Measurements from ENCODE around the gene DIPK1B.

DIPK1B gene

GRCh38 chr9:136673088-136673974, 39.0 kb upstream of the DIPK1B start:
- DNase-seq (ENCODE audit: low spot score) = no peak

DNA sequence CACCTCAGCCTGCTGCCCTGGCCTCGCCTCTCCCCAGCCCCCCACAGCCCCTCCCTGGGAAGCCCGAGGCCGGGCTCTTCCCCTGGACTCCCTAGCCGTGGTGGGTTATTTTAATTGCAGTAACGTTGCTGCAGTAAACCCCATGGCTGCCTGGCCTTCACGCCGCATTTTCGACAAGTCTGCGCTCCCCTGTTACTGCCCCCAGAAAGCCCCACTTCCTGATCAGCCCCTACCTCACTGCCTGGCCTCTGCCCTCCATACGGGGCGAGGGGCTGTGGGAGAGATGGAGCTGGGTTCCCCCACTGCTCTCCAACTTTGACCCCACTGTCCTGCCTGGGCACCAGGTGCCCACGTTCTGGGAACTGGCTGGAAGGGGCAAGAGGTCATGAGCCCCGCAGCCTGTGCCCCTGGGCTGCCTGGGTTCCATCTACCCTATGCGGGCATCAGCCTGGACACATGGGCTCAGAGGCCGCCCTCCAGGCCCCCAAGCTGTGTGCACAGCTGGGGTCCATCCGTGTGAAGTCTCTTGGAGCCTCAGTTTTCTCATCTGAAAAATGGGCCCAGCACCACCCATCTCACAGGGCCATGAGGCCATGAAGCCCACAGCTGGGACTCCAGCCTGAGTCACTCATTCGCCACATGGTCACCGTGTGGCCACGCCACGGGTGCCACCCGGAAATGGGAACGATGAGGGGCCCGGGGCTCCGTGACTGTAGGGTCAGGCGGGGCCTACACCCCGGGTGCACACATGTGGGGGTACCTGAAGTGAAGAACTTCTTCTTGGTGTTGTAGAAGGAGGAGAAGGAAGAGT, 38.2 kb upstream of the DIPK1B start:
- no peak for DNase-seq (ENCODE audit: low spot score)

DNA sequence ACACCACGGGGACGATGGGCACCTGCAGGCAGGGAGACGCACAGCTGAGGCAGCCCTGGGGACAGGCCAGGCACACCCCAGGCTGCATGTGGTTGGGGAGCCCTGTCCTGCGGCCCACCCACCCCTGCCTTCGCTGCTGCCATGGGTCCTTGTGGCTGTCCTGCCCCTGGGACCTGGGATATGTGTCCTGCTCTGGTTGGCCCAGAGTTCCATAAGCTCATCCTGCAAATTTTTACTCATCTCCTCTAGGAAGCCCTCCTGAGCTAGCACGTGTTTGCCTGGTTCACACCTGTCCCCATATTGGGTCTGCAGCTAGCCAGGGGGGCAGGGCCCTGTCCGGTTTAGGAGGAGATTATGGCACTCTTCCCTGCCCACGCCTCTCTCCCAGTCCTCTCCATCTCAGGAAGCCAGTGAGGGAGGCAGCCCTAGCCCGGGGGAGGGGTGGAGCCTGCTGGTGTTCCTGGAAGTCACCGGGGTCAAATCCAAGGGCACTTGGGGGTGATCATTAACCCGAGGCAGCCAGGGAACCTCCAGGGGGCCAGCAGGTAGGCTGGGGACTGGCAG, 37.5 kb upstream of the DIPK1B start:
- DNase-seq (ENCODE audit: low spot score) = no peak

DNA sequence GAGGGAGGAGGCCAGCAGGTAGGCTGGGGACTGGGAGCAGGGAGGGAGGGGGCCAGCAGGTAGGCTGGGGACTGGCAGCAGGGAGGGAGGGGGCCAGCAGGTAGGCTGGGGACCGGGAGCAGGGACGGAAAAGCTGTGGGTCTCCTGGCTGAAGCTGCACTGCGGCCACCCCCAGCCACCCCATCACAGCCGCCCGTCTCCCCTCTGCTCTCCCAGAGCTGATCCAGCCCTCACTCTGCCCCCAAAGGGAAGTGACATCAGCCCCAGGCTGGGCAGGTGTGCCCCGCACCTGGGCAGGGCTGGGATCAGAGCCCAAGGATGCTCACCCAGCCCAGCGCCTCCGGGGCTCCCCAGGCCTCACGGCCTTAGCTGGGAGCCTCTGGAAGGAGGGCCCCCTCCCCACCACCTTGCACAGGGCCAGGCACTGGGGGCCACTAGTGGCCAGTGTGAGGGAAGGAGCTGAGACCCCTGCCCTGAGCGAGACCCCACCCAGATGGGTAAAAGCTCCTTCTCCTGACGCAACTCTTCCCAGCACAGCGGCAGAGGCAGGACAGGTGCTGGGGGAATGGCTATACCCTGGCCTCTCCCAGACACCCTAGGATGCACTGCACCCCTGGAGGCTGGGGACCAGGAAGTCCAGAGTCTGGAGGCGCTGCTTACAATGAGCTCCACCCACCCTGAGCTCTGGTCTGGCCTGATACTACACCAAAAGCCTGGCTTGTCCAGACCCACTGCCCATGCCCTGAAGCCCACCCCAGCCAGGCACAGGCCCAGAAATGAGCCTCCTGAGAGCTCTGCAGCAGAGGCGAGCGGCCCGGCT, 36.7 kb upstream of the DIPK1B start:
- no peak for DNase-seq (ENCODE audit: low spot score)

DNA sequence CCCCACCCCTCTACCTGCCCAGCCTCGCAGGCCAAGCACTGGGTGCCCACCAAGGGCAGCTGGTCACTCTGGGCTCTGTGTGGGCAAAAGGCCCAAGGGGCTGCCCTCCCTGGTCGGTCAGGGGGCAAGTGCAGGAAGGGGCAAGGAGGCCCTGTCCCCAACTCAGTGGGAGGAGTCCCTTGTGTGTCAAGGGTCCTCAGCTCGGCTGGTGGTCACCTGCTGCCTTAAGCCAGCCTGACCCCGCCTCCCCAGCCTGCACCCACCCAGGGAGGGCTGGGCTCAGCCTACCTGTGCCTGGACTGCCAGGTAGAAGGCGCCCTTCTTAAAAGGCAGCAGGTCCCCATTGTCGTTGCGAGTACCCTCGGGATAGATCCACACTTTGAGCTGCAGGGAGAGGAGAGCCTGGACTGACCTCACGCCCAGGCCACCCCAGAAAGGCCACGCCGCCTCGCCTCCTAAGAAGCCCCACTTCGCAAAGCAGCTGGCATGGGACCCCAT, 36.0 kb upstream of the DIPK1B start:
- DNase-seq (ENCODE audit: low spot score) = no peak

DNA sequence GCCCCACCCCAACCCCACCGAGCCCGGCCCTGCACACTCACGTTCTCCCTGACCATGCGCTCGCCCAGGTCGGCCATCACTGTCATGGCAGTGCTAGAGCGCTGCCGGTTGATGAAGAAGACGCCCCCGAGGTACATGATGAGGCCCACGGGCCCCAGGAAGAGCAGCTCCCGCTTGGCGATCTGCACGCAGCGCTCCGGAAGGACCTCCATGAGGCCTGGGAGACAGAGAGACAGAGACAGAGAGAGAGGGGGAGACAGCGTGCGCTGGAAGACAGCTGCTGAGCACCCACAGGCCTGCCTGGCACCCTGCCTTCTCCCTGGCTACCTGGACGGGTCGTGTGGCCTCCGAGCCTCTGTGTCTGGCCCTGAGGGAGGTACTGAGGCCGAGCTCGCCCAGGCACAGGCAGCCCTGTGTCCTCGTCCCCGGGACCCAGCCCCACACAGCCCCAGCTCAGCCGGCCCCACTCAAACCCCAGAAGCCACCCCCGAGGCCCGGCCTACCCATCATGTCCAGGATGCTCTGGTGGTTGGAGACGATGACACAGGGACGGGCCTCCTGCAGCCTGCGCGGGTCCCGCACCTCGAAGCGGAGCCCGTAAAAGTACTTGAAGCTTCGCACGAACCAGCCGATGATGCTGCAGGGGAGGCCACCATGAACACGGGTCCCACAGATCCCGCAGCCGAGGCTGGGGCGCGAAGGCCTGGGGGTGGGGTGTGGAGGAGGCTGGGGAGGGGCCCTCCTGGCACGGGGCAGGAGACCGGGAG, 35.3 kb upstream of the DIPK1B start:
- DNase-seq (ENCODE audit: low spot score) = no peak

GRCh38 chr9:136678034-136678433, 34.3 kb upstream of the DIPK1B start:
- DNase-seq (ENCODE audit: low spot score) = no peak

DNA sequence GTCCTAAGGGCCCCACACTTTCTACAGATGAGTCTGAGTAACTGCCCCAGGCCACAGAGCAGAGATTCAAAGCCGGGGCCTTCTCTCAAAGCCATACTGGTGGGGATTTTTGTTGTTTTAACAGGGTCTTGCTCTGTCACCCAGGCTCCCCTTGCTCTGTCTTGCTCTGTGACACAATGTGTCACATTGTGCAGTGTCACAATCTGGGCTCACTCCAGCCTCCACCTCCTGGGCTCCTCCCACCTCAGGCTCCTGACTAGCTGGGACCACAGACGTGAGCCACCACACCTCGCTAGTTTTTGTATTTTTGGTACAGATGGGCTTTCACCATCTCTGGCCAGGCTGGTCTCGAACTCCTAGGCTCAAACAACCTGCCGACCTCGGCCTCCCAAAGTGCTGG, 33.7 kb upstream of the DIPK1B start:
- DNase-seq (ENCODE audit: low spot score) = no peak

DNA sequence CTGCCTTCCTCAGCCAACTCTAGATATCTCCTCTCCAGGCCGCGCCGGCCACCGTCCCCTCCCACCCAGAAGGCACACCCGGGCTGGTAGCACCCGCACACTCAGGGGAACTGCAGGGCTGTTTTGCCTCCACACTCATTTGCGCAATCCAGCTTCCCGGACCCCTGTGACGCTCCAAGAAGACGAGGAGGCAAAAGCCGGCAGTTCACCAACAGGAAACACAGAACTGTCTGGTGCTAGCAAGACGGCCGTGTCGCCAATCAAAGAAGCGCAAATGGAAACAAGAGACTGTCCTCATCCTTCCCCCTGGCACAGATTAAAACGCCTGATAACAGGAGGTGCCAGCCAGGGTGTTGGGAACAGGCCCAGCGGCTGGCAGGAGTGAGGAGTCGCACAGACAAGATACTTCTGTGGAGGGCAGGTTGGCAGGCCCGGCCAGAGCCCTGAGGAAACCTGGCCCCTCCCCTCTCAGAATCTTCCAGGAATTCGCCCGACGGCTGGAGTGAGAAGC, 32.9 kb upstream of the DIPK1B start:
- no peak for DNase-seq (ENCODE audit: low spot score)

- DNase-seq (ENCODE audit: low spot score) = no peak
These were observed 31.3 kb upstream of the DIPK1B start for GRCh38 chr9:136681029-136681428.

- no peak for DNase-seq (ENCODE audit: low spot score)
These were observed 30.2 kb upstream of the DIPK1B start for GRCh38 chr9:136681945-136682699.

DNA sequence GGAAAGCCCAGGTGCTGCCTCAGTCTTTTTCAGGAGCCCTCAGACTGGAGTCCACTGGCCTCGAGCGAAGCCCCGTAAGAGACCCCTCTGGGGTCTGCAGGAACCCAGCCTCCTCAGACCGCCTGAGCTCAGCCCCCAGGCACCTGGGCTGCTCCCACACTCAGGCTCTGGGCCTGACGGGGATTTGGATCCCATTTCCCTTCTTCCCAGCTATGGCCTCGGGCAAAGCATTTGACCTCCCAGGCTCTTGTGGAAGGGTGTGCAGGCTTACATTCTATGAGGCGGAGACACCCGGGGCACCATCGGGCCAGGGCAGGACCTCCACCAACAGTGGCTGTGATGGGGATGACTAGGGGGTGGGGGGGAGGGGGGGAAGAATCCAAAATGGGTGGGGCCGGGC, 29.7 kb upstream of the DIPK1B start:
- DNase-seq (ENCODE audit: low spot score) = no peak

DNA sequence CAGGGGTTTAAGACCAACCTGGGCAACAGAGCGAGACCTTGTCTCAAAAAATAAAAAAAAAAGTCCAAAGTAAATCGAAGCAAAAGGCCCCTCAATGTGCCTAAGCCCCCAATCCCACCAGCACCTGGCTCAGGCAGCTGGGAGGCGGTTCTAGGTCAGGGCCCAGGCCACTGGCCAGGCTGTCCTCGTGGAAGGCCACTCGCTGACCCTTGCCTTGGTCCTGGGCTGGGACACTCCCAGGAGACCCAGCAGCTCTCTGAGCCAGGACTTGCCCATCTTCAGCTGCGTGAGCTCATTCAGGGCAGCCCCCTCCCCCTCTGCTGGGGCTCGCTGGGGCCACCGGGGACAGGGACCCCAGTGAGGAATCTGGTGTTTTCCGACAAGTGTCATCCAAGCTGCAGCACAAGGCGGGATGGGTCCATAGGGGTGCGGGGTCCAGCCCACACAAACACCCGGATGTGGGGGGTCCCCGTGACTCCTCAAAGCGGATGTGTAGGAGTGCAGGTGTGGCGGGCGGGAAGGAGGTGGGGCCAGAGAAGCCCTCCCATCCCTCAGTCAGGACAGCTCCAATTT, 29.1 kb upstream of the DIPK1B start:
- no peak for DNase-seq (ENCODE audit: low spot score)

DNA sequence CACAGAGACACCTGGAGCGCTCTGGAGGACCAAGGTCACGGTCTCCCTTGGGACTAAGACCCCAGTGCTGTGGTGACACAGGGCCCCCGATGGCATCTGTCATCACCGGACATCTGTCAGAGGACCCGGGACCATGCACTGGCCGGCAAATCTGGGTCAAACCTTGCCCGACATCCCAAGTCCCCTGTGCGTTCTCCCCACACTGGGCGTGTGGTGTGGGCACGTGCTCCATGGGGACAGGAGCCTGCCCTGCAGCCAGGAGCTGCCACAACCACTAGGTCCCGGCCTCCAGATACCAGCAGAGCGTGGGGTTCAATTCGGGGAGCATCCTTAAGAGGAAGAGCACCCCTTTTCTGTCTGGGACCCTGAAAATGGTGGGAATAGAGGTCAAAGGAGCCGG, 28.6 kb upstream of the DIPK1B start:
- no peak for DNase-seq (ENCODE audit: low spot score)

GRCh38 chr9:136684339-136684738, 28.0 kb upstream of the DIPK1B start:
- DNase-seq (ENCODE audit: low spot score) = no peak

- DNase-seq (ENCODE audit: low spot score) = no peak
These were observed 27.6 kb upstream of the DIPK1B start for GRCh38 chr9:136684799-136685198.

DNA sequence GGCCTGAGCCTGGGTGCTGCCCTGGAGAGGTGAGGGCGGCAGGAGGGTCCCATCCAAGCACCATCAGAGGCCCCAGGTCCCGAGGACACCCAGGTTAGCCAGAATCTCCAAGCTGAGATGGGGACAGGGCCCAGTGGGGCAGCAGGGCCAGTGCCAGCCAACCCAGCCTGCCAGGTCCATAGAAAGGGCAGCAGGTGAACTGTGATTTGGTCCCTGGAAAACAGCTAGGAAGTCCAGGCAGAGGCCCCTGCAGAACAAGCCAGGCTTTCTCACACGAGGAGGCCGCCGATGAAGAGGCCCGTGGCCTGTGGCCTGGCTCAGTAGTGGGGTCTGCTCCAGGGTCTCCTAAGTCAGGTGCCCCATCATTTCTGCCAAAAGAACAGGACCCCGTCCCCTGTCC, 27.2 kb upstream of the DIPK1B start:
- DNase-seq (ENCODE audit: low spot score) = no peak

- no peak for DNase-seq (ENCODE audit: low spot score)
These were observed 26.4 kb upstream of the DIPK1B start for GRCh38 chr9:136685790-136686533.

DNA sequence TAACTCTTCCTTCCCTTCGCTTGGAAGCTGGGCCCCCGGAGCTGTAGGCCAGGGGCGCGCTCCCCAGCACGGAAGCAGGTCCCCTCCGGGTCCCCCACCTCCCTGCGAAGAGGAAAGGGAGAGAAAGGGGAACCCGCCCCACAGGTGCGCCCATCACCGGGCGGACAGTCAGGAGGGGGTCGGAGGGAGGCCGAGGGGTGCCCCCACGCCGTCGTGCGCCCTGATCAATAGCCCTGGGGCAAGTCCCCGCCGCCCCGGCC, 25.9 kb upstream of the DIPK1B start:
- DNase-seq (ENCODE audit: low spot score) = peak; percentile 41

Data from germinal center (tissue), 1 donor.